DND-41 (cell line): ENCODE measurements around the gene MICU1.

Experiments
- ATAC-seq: fragments of 200-7000 bp; cut with Tn5 transposase; 3 replicates; pipeline ENCODE4 v1.9.1; 2021; ENCODE audit warnings: low read depth; ENCODE audit not compliant: insufficient read depth
- DNase-seq: peaks from one replicate; pipeline ENCODE4 v3.0.0-alpha.2; 2020
- H2AFZ ChIP-seq: 2 replicates; pipeline ENCODE4 v1.6.0; 2012; ENCODE audit warnings: low read depth, low read length
- H3K27ac ChIP-seq: 2 replicates; pipeline ENCODE4 v1.5.1; 2012; ENCODE audit warnings: low read length, inconsistent platforms
- H3K27me3 ChIP-seq: fragments of 200-600 bp; sonication (generic); 2 replicates; pipeline ENCODE4 v1.6.0; 2012; ENCODE audit warnings: low read length, mild to moderate bottlenecking, inconsistent platforms; ENCODE audit not compliant: insufficient read depth, poor library complexity
- H3K36me3 ChIP-seq: 2 replicates; pipeline ENCODE4 v1.5.1; 2012; ENCODE audit warnings: low read length, inconsistent platforms; ENCODE audit not compliant: insufficient read depth
- H3K4me1 ChIP-seq: 2 replicates; pipeline ENCODE4 v1.5.1; 2012; ENCODE audit warnings: mild to moderate bottlenecking, low read length; ENCODE audit not compliant: insufficient read depth
- H3K4me2 ChIP-seq: 2 replicates; pipeline ENCODE4 v1.6.0; 2012; ENCODE audit warnings: mild to moderate bottlenecking, moderate library complexity, low read length, inconsistent platforms; ENCODE audit not compliant: insufficient read depth
- H3K4me3 ChIP-seq, 2 experiments: fragments of 200-600 bp in 1 of 2; shearing (Covaris generic) in 1 of 2; 2 replicates each; pipeline ENCODE4 v1.5.1; 2012 to 2016; ENCODE audit warnings: inconsistent platforms in 2 of 2, low read length in 2 of 2, mild to moderate bottlenecking in 2 of 2, low read depth in 1 of 2, moderate library complexity in 1 of 2
- H3K79me2 ChIP-seq: 2 replicates; pipeline ENCODE4 v1.6.0; 2012; ENCODE audit warnings: low read length, inconsistent platforms; ENCODE audit not compliant: insufficient read depth
- H3K9ac ChIP-seq: 2 replicates; pipeline ENCODE4 v1.6.0; 2012; ENCODE audit warnings: low read depth, mild to moderate bottlenecking, inconsistent platforms, low read length, moderate library complexity
- H3K9me3 ChIP-seq: 2 replicates; pipeline ENCODE4 v1.5.1; 2012; ENCODE audit warnings: low read length, moderate library complexity, mild to moderate bottlenecking, inconsistent platforms; ENCODE audit not compliant: insufficient read depth, severe bottlenecking
- H4K20me1 ChIP-seq: 2 replicates; pipeline ENCODE4 v1.6.0; 2012; ENCODE audit warnings: low read length; ENCODE audit not compliant: insufficient read depth
- EZH2 ChIP-seq: IDR thresholded peaks from 3 replicates; pipeline ENCODE4 v1.6.1; 2012; ENCODE audit warnings: borderline replicate concordance, low read depth, mild to moderate bottlenecking, moderate library complexity, low read length, inconsistent platforms; ENCODE audit not compliant: severe bottlenecking
- TF ChIP-seq, protein P1 (sequence below): IDR thresholded peaks from 2 replicates; pipeline ENCODE4 v1.5.1; 2012; ENCODE audit warnings: borderline replicate concordance, low read length, moderate library complexity, mild to moderate bottlenecking; ENCODE audit not compliant: poor library complexity, severe bottlenecking; ENCODE audit errors: extremely low read depth

The MICU1 gene

DNA sequence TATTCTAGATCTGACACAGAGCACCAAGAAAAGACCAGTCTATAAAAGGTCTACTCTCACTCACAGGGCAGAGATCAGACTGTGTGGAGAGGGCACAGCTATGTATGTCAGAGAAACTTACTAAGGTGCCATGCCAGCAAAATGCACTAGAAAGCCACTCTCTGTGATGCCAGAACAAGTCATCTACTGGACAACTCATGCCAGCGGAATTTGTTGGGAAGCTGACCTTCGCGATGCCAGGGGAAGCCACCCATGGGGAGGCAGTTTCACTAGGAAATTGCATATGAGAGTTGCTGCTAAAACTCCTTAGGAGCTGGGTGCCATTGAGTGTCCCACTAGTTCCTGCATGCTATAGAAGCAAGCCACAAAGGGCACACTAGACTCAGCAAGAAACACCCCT, 58.5 kb downstream of the MICU1 start:
- no peaks in the 10 kb centered on the region for H3K27me3 ChIP-seq
- no peak overlapping the region for H3K27ac ChIP-seq
- peaks cover 4% of the 10 kb centered on the region; the same call in 1 of the 2 replicates for H3K79me2 ChIP-seq
- no peaks in the 10 kb centered on the region for H4K20me1 ChIP-seq
- no peaks in the 10 kb centered on the region for H3K4me1 ChIP-seq
- DNase-seq (no peak), ATAC-seq (no peak)
- no peak overlapping the region for H3K9ac ChIP-seq
- H3K9me3 ChIP-seq, result no peaks in the 10 kb centered on the region
- peaks cover 15% of the 10 kb centered on the region for H3K36me3 ChIP-seq
- TF ChIP-seq, protein P1, sequence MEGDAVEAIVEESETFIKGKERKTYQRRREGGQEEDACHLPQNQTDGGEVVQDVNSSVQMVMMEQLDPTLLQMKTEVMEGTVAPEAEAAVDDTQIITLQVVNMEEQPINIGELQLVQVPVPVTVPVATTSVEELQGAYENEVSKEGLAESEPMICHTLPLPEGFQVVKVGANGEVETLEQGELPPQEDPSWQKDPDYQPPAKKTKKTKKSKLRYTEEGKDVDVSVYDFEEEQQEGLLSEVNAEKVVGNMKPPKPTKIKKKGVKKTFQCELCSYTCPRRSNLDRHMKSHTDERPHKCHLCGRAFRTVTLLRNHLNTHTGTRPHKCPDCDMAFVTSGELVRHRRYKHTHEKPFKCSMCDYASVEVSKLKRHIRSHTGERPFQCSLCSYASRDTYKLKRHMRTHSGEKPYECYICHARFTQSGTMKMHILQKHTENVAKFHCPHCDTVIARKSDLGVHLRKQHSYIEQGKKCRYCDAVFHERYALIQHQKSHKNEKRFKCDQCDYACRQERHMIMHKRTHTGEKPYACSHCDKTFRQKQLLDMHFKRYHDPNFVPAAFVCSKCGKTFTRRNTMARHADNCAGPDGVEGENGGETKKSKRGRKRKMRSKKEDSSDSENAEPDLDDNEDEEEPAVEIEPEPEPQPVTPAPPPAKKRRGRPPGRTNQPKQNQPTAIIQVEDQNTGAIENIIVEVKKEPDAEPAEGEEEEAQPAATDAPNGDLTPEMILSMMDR, result no peak
- TF ChIP-seq EZH2, result no peak
- H3K4me2 ChIP-seq, result no peak overlapping the region
- H2AFZ ChIP-seq, result no peak overlapping the region
- no peak overlapping the region for H3K4me3 ChIP-seq

DNA sequence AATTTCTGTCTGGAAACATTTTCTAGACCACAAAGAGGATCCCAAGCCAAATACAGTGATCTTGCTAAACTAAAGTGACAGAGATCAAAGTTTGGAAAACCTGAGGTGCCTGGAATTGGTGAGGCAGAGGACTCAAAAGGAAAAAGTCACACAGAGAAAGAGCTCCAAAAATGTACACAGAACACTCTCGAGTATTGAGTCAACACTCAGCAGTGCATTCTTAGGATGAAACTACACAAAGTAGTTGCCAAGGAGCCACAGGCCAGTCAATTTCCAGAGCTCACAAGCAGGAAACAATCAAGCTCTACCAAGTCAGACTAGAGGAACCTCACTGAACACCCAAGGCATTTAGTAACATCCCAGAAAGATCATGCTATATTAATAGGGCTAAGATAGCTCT, 61.3 kb downstream of the MICU1 start:
- no peak overlapping the region for H3K4me2 ChIP-seq
- no peaks in the 10 kb centered on the region for H4K20me1 ChIP-seq
- no peak overlapping the region for H3K27ac ChIP-seq
- no peak overlapping the region for H2AFZ ChIP-seq
- TF ChIP-seq, protein P1, result no peak
- ATAC-seq (no peak), DNase-seq (no peak)
- no peak overlapping the region for H3K9ac ChIP-seq
- no peaks in the 10 kb centered on the region for H3K27me3 ChIP-seq
- peaks cover 41% of the 10 kb centered on the region for H3K36me3 ChIP-seq
- H3K9me3 ChIP-seq, result no peaks in the 10 kb centered on the region
- no peak overlapping the region for H3K4me3 ChIP-seq
- H3K4me1 ChIP-seq, result no peaks in the 10 kb centered on the region
- no peaks in the 10 kb centered on the region for H3K79me2 ChIP-seq

DNA sequence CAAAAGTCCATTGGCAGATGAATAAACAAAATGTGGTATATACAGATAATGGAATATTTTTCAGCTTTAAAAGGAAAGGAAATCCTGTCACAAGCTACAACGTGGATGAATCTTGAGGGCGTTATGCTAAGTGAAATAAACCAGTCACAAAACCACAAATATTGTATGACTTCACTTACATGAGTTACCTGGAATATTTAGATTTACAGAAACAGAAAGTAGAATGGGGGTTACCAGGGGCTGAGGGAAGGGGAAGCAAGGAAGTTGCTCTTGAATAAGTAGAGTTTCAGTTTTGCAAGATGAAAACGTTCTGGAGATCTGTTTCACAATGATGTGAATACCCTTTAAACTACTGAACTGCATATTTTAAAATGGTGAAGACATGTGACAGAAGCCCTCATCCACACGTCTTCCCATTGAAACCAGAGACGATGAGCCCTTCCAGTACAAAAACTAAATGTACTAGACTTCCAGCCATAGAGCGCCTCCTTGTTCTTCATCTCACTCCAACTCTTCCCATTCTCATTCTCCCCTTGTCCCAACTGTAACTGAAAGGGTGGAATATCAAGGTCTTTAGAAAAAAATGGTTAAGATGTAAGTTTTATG, 62.4 kb downstream of the MICU1 start:
- no peak; the same call in 2 of the 3 replicates for ATAC-seq
- Histone ChIP-seq H3K4me2 (no peak overlapping the region), H3K36me3 (peaks cover 43% of the 10 kb centered on the region), H3K4me3 (no peak overlapping the region), H3K4me1 (no peaks in the 10 kb centered on the region), H3K27ac (no peak overlapping the region), H2AFZ (no peak overlapping the region), H3K9ac (no peak overlapping the region), H3K9me3 (no peaks in the 10 kb centered on the region), H3K79me2 (no peaks in the 10 kb centered on the region), H3K27me3 (no peaks in the 10 kb centered on the region), H4K20me1 (no peaks in the 10 kb centered on the region)
- no peak for TF ChIP-seq EZH2
- TF ChIP-seq, protein P1, result no peak
- no peak for DNase-seq
